RWPE2 (cell line): ENCODE results near the gene SOCS6.
"Not testable (repeated sequence)": the region's sequence is repeated elsewhere in the genome, so short reads cannot be mapped to it uniquely, and the experiment has no call there.

Experiments
- ATAC-seq: fragments of 200-7000 bp; cut with Tn5 transposase; 3 replicates; pipeline ENCODE4 v1.9.1; 2021; ENCODE audit warnings: low read depth
- DNase-seq: peaks from one replicate; pipeline ENCODE4 v3.0.0-alpha.2; 2020; ENCODE audit warnings: low spot score
- H3K27ac ChIP-seq: fragments of 450-650 bp; 2 replicates; pipeline ENCODE4 v1.5.1; 2017; ENCODE audit warnings: mild to moderate bottlenecking; ENCODE audit not compliant: poor library complexity, severe bottlenecking
- H3K27me3 ChIP-seq: fragments of 250-450 bp; sonication (Bioruptor Pico); 2 replicates; pipeline ENCODE4 v1.5.1; 2021; ENCODE audit warnings: mild to moderate bottlenecking, moderate library complexity; ENCODE audit not compliant: insufficient read depth, poor library complexity, severe bottlenecking
- H3K36me3 ChIP-seq: fragments of 250-450 bp; sonication (Bioruptor Pico); 2 replicates; pipeline ENCODE4 v1.5.1; 2020; ENCODE audit warnings: low read depth, mild to moderate bottlenecking, moderate library complexity
- H3K4me1 ChIP-seq: fragments of 250-450 bp; sonication (Bioruptor Pico); 2 replicates; pipeline ENCODE4 v1.5.1; 2021; ENCODE audit warnings: mild to moderate bottlenecking, moderate library complexity; ENCODE audit not compliant: insufficient read depth, poor library complexity, severe bottlenecking
- H3K4me3 ChIP-seq: fragments of 250-450 bp; sonication (Bioruptor Pico); 2 replicates; pipeline ENCODE4 v1.5.1; 2021; ENCODE audit warnings: mild to moderate bottlenecking, moderate library complexity; ENCODE audit not compliant: severe bottlenecking
- H3K9me3 ChIP-seq: fragments of 250-450 bp; sonication (Bioruptor Pico); 2 replicates; pipeline ENCODE4 v1.5.1; 2021; ENCODE audit warnings: mild to moderate bottlenecking, moderate library complexity; ENCODE audit not compliant: severe bottlenecking
- CTCF ChIP-seq: fragments of 450-650 bp; IDR thresholded peaks from one replicate; pipeline ENCODE4 v1.5.1; 2017; ENCODE audit warnings: mild to moderate bottlenecking, moderate library complexity; ENCODE audit not compliant: poor library complexity, severe bottlenecking

Gene SOCS6, protein sequence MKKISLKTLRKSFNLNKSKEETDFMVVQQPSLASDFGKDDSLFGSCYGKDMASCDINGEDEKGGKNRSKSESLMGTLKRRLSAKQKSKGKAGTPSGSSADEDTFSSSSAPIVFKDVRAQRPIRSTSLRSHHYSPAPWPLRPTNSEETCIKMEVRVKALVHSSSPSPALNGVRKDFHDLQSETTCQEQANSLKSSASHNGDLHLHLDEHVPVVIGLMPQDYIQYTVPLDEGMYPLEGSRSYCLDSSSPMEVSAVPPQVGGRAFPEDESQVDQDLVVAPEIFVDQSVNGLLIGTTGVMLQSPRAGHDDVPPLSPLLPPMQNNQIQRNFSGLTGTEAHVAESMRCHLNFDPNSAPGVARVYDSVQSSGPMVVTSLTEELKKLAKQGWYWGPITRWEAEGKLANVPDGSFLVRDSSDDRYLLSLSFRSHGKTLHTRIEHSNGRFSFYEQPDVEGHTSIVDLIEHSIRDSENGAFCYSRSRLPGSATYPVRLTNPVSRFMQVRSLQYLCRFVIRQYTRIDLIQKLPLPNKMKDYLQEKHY

DNA sequence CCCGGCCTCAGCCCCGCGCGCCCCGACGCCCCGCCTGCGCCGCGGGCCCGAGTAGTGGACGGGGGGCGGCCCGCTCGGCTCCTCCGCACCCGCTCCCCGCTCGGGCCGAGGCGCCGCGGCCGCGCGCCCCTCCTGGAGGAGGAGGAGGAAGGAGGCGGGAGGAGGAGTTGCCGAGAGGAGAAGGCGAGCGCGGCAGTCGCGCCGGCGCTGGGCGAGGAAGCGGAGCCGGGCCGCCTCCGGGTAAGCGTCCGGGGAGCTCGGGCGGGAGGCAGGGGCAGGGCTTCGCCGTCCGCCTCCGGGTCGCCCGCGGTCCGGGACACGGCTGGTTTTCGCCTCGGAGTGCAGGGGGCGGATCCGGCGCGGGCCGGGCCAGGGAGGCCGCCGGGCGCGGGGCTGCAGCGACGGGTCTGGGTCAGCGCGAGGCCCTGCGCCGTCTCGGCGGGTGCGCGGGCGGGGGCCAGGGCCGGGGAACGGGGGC, at the start of gene SOCS6:
Gene SOCS6 (plus strand): TSS at position 195 of the 478 bp plus-strand sequence. CDS start 35,624 bp downstream, outside the sequence.
- ATAC-seq: peak; percentile 52
- peaks cover 14% of the 10 kb centered on the region for H3K36me3 ChIP-seq
- H3K9me3 ChIP-seq: no peaks in the 10 kb centered on the region
- TF ChIP-seq CTCF: peak; percentile 7
- no peak for DNase-seq
- peak within 1 kb of the TSS; percentile 71 for H3K4me3 ChIP-seq
- H3K27ac ChIP-seq: peak within 1 kb of the TSS; percentile 69
- peaks cover 22% of the 10 kb centered on the region for H3K4me1 ChIP-seq
- H3K27me3 ChIP-seq: no peaks in the 10 kb centered on the region

- Histone ChIP-seq H3K4me3 (no peak overlapping the region), H3K4me1 (peaks cover 8% of the 10 kb centered on the region), H3K36me3 (no peaks in the 10 kb centered on the region), H3K27ac (no peak overlapping the region), H3K9me3 (no peaks in the 10 kb centered on the region), H3K27me3 (no peaks in the 10 kb centered on the region)
- DNase-seq (no peak), ATAC-seq (peak; percentile 73)
- no peak for TF ChIP-seq CTCF
Measured at GRCh38 chr18:70243131-70243929, 45.5 kb upstream of the SOCS6 start.

DNA sequence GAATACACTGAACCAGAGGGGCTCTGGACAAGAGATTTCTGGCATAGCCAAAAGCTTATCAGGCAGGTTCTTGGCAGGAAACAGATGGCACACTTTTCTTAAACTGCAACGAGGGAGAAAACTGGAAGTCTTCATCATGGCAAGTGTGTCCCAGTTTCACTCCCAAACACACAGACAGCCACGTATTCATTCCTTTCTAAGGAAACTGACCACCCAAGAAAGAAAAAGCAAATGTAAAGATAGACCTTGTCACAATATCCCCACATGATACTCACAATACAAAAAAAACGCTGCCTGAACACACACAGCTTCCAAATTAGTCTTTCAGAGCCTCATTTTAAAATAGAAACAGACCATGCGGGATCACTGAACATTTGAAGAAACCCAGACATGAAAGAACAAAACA, 42.8 kb upstream of the SOCS6 start:
- H3K9me3 ChIP-seq: no peaks in the 10 kb centered on the region
- no peaks in the 10 kb centered on the region for H3K36me3 ChIP-seq
- H3K4me3 ChIP-seq: no peak overlapping the region
- no peak for TF ChIP-seq CTCF
- DNase-seq (no peak), ATAC-seq (no peak)
- H3K4me1 ChIP-seq: peaks cover 8% of the 10 kb centered on the region
- no peak overlapping the region for H3K27ac ChIP-seq
- no peaks in the 10 kb centered on the region for H3K27me3 ChIP-seq

DNA sequence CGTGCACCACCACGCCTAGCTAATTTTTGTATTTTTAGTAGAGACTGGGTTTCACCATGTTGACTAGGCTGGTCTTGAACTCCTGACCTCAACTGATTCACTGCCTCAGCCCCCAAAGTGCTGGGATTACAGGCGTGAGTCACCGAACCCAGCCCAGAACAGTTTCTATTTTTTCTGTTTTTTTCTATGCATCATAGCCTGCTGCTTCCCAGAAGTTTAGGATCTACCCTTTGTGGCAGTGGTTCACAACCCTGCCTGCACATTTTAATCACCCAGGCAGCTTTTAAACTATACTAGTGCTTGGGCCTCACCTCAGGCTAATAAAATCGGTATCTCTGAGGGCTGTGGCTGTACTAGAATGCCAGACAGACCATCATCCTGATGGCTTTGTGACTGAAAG, 39.7 kb upstream of the SOCS6 start:
- Histone ChIP-seq H3K36me3 (no peaks in the 10 kb centered on the region), H3K4me3 (no peak overlapping the region), H3K4me1 (no peaks in the 10 kb centered on the region), H3K27ac (no peak overlapping the region), H3K27me3 (no peaks in the 10 kb centered on the region), H3K9me3 (no peaks in the 10 kb centered on the region)
- no peak for TF ChIP-seq CTCF
- peak; percentile 40; the same call in 2 of the 3 replicates for ATAC-seq
- DNase-seq: no peak

GRCh38 chr18:70249861-70250260, 39.0 kb upstream of the SOCS6 start:
- H3K36me3 ChIP-seq, H3K4me1 ChIP-seq, H3K9me3 ChIP-seq, H3K27ac ChIP-seq, H3K4me3 ChIP-seq, H3K27me3 ChIP-seq, ATAC-seq, DNase-seq: not testable (repeated sequence)
